HepG2 (cell line): ENCODE measurements around the gene NFX1. TPM values are rescaled to one million over a fixed set of nuclear protein-coding genes. Genes with fewer than 3 reads are reported as not detected.

Experiments
- ATAC-seq: fragments of 200-7000 bp; cut with Tn5 transposase; 3 replicates; pipeline ENCODE4 v1.9.1; 2020; ENCODE audit warnings: mild to moderate bottlenecking, moderate library complexity
- BruUV-seq: library from RNA; stranded (reverse); fragments of 400-500 nt; replicated peaks from 2 replicates; lab custom pipeline; 2021; lab: Mats Ljungman, UMichigan
- CTCF ChIA-PET: fragments of 300-600 bp; formaldehyde crosslinking; extraction: SDS; loops from one replicate; lab custom pipeline; 2021; ENCODE audit warnings: low total read pairs, inconsistent platforms, low intra/inter-chr PET ratio; lab: Yijun Ruan, JAX
- POLR2A ChIA-PET: fragments of 350-600 bp; sonication (Branson Sonifier 250); formaldehyde crosslinking; loops from one replicate; lab custom pipeline; 2020; ENCODE audit warnings: antibody characterized with exemption, inconsistent platforms; lab: Yijun Ruan, JAX
- DNase-seq: peaks from one replicate; pipeline ENCODE4 v3.0.0-alpha.2; 2015; ENCODE audit warnings: low spot score
- FAIRE-seq: peaks from 3 replicates; lab custom pipeline; 2011; peaks lifted over from hg19 to GRCh38; lab: Jason Lieb, UNC
- H2AFZ ChIP-seq: one replicate; pipeline ENCODE4 v1.6.1; 2011; ENCODE audit warnings: low read length, inconsistent platforms
- H3K27ac ChIP-seq: fragments of 300-600 bp; 3 replicates; pipeline ENCODE4 v1.8.0; 2011; ENCODE audit warnings: mixed run types, mild to moderate bottlenecking, mixed read lengths, low read length, inconsistent platforms; ENCODE audit not compliant: insufficient read depth; ENCODE audit errors: extremely low read length
- H3K27me3 ChIP-seq, 2 experiments: fragments of 200-600 bp in 1 of 2; 2 replicates in 1 of 2; 3 replicates in 1 of 2; pipeline versions ENCODE4 v1.6.0 to v1.8.0; 2011; ENCODE audit warnings: low read length in 2 of 2, mild to moderate bottlenecking in 2 of 2, moderate library complexity in 2 of 2, inconsistent platforms in 1 of 2; ENCODE audit not compliant: insufficient read depth in 2 of 2, control insufficient read depth in 1 of 2
- H3K36me3 ChIP-seq, 2 experiments: fragments of 200-600 bp in 1 of 2; replicated peaks in 1 of 2; 2 replicates in 1 of 2; 3 replicates in 1 of 2; pipeline versions ENCODE4 v1.5.1 to v1.8.0; 2011; ENCODE audit warnings: low read length in 2 of 2, inconsistent platforms in 1 of 2; ENCODE audit not compliant: insufficient read depth in 2 of 2, control insufficient read depth in 1 of 2
- H3K4me1 ChIP-seq: 2 replicates; pipeline ENCODE4 v1.5.1; 2012; ENCODE audit warnings: low read length, inconsistent platforms; ENCODE audit not compliant: insufficient read depth
- H3K4me2 ChIP-seq: 2 replicates; pipeline ENCODE4 v1.6.0; 2011; ENCODE audit warnings: low read depth, low read length, inconsistent platforms
- H3K4me3 ChIP-seq, 3 experiments: fragments of 200-600 bp in 1 of 3; sonication (generic), shearing (Covaris generic) in 1 of 3; replicated peaks in 1 of 3; 2 replicates each; pipeline ENCODE4 v1.5.1; 2011 to 2016; ENCODE audit warnings: low read length in 3 of 3, inconsistent platforms in 2 of 3, low read depth in 2 of 3, mild to moderate bottlenecking in 2 of 3, control low read depth in 1 of 3, mixed read lengths in 1 of 3; ENCODE audit not compliant: insufficient read depth in 1 of 3
- H3K79me2 ChIP-seq: one replicate; pipeline ENCODE4 v1.6.1; 2011; ENCODE audit warnings: low read length, inconsistent platforms; ENCODE audit not compliant: insufficient read depth
- H3K9ac ChIP-seq: 2 replicates; pipeline ENCODE4 v1.6.0; 2011; ENCODE audit warnings: mild to moderate bottlenecking, low read depth, low read length, inconsistent platforms; ENCODE audit not compliant: insufficient read depth
- H3K9me3 ChIP-seq: 2 replicates; pipeline ENCODE4 v1.5.1; 2012; ENCODE audit warnings: mild to moderate bottlenecking, low read length
- H4K20me1 ChIP-seq: 2 replicates; pipeline ENCODE4 v1.6.0; 2011; ENCODE audit warnings: inconsistent platforms, mild to moderate bottlenecking, low read length, moderate library complexity; ENCODE audit not compliant: insufficient read depth
- EP300 ChIP-seq, 3 experiments: sonication (generic) in 1 of 3; formaldehyde crosslinking in 1 of 3; IDR thresholded peaks; 2 replicates each; pipeline versions ENCODE4 v1.5.1 to v1.6.1; 2011 to 2020; ENCODE audit warnings: low read depth in 2 of 3, low read length in 2 of 3, borderline replicate concordance in 1 of 3, improper control_type of control experiment in 1 of 3, mild to moderate bottlenecking in 1 of 3, missing genetic modification reagents in 1 of 3, moderate library complexity in 1 of 3
- PPARG ChIP-seq: conservative IDR thresholded peaks from 2 replicates; pipeline ENCODE4 v1.6.1; 2016; ENCODE audit warnings: missing biosample characterization, missing genetic modification reagents
- ZNF142 ChIP-seq: sonication (generic); formaldehyde crosslinking; IDR thresholded peaks from 2 replicates; pipeline ENCODE4 v1.4.0; 2020; ENCODE audit warnings: missing genetic modification reagents
- ZNF639 ChIP-seq: conservative IDR thresholded peaks from 2 replicates; pipeline ENCODE4 v1.6.1; 2018; ENCODE audit warnings: missing genetic modification reagents
- WGBS: methylation state at CpG from one replicate; pipeline ENCODE4 v1.1.6; 2017; ENCODE audit warnings: low lambda C conversion rate; 5-methylcytosine and 5-hydroxymethylcytosine counted together
- in situ Hi-C: cut with HindIII; loops from 2 replicates; pipeline ENCODE4 v1.10.0; 2017; ENCODE audit warnings: low pct_unique_long_range_greater_than_20kb; ENCODE audit not compliant: extremely low pct_ligation_motif_present
- intact Hi-C: fragments of 100-400 bp; cut with micrococcal nuclease; formaldehyde crosslinking; loops from one replicate; pipeline ENCODE4 v1.10.0; 2022; ENCODE audit not compliant: unreplicated experiment
- polyA plus RNA-seq, 8 experiments: library from polyadenylated mRNA; depleted of rRNA in 3 of 8; stranded (reverse) in 7 of 8; unstranded in 1 of 8; fragments of >200 nt; fragmentation: Illumina TruSeq in 4 of 8; extraction: Trizol in 4 of 8; gene quantifications; 2 replicates each; pipeline versions ENCODE4 v1.2.1 to v1.2.3, GENCODE V29; 2011 to 2016; ENCODE audit warnings: low read depth in 4 of 8, missing spikeins in 1 of 8, mixed read lengths in 1 of 8; ENCODE audit not compliant: insufficient read depth in 1 of 8
- total RNA-seq, 5 experiments: library from RNA; depleted of rRNA; stranded (reverse); fragments of >200 nt; fragmentation: Illumina TruSeq; extraction: Trizol; gene quantifications; 2 replicates each; pipeline ENCODE4 v1.2.3, GENCODE V29; 2016; ENCODE audit warnings: low read depth in 1 of 5

NFX1 gene
- total and polyA plus RNA-seq, 2 of the 13 experiments (the other 11 are each of a cell fraction or from before 2014, with no cell fraction given) = 23.9 to 27.5 TPM

GRCh38 chr9:33260372-33260771 is 29.9 kb upstream of the NFX1 start:
- Histone ChIP-seq H3K79me2 (peaks cover 31% of the 10 kb centered on the region), H3K9me3 (no peaks in the 10 kb centered on the region), H3K9ac (no peak overlapping the region), H2AFZ (no peak overlapping the region), H3K27me3 (no peaks in the 10 kb centered on the region; a peak in 1 of 5 replicates), H4K20me1 (no peaks in the 10 kb centered on the region; the same call in 1 of the 2 replicates), H3K27ac (no peak overlapping the region), H3K4me1 (peaks cover 11% of the 10 kb centered on the region), H3K4me2 (no peak overlapping the region), H3K4me3 (no peak overlapping the region), H3K36me3 (peaks cover 28 to 65% of the 10 kb centered on the region in 2 experiments)
- intact Hi-C loops = loop anchor here (5.0 kb wide), 1 partner anchor 33 kb away; no protein-coding TSS in a partner anchor
- 90% methylated on average over 1 of the region's 1 CpG for WGBS
- POLR2A ChIA-PET = no interaction called here
- BruUV-seq = no TSS peak
- TF ChIP-seq PPARG (CRISPR knock-in tag) (no peak), ZNF639 (CRISPR knock-in tag) (no peak), EP300 (IDR thresholded peaks at IDR 0.05; ENCODE audit: low read depth in 2 of 2, low read length in 2 of 2) (no peak), EP300 (CRISPR knock-in tag; IDR thresholded peaks at IDR 0.05; ENCODE audit: borderline replicate concordance) (no peak), ZNF142 (no peak)
- no peak for ATAC-seq
- in situ Hi-C loops = no loop called here
- no peak for FAIRE-seq
- CTCF ChIA-PET = no interaction called here
- DNase-seq = no peak
